Neuronal stem cell (in vitro differentiated cells): ENCODE data around the gene CASP7.
A peak's percentile ranks its signal among the peaks of the same experiment; 100 is the strongest.

Source experiments
- DNase-seq: peaks from one replicate; pipeline ENCODE4 v3.0.0-alpha.2; 2013; ENCODE audit warnings: low spot score
- H2AFZ ChIP-seq: one replicate; pipeline ENCODE4 v1.6.1; 2013; ENCODE audit warnings: mild to moderate bottlenecking, low read length, inconsistent platforms
- H2AK5ac ChIP-seq: 2 replicates; pipeline ENCODE4 v1.6.1; 2013; ENCODE audit warnings: low read depth, mild to moderate bottlenecking, inconsistent platforms, low read length, moderate library complexity, mixed read lengths
- H2BK120ac ChIP-seq: 2 replicates; pipeline ENCODE4 v1.6.1; 2013; ENCODE audit warnings: low read depth, mild to moderate bottlenecking, inconsistent platforms, low read length, moderate library complexity, mixed read lengths
- H2BK12ac ChIP-seq: one replicate; pipeline ENCODE4 v1.6.1; 2013; ENCODE audit warnings: low read length, inconsistent platforms
- H2BK15ac ChIP-seq: 2 replicates; pipeline ENCODE4 v1.6.1; 2013; ENCODE audit warnings: mild to moderate bottlenecking, low read length, inconsistent platforms, mixed read lengths
- H2BK5ac ChIP-seq: one replicate; pipeline ENCODE4 v1.6.1; 2013; ENCODE audit warnings: inconsistent platforms, mild to moderate bottlenecking, low read length, moderate library complexity
- H3K14ac ChIP-seq: one replicate; pipeline ENCODE4 v1.6.1; 2013; ENCODE audit warnings: low read length, inconsistent platforms
- H3K18ac ChIP-seq: 2 replicates; pipeline ENCODE4 v1.6.1; 2013; ENCODE audit warnings: low read length, inconsistent platforms
- H3K23ac ChIP-seq: 2 replicates; pipeline ENCODE4 v1.6.1; 2013; ENCODE audit warnings: low read depth, mild to moderate bottlenecking, mixed read lengths, low read length, inconsistent platforms; ENCODE audit not compliant: poor library complexity
- H3K27ac ChIP-seq: replicated peaks from 3 replicates; pipeline ENCODE4 v1.5.1; 2013; ENCODE audit warnings: low read length, inconsistent platforms
- H3K27me3 ChIP-seq, 3 experiments: 2 replicates each; pipeline ENCODE4 v1.6.1; 2013; ENCODE audit warnings: low read length in 3 of 3, mild to moderate bottlenecking in 2 of 3, inconsistent platforms in 1 of 3, low read depth in 1 of 3, mixed read lengths in 1 of 3, moderate library complexity in 1 of 3; ENCODE audit not compliant: control insufficient read depth in 3 of 3, insufficient read depth in 3 of 3
- H3K36me3 ChIP-seq, 2 donors: replicated peaks in 1 of 2; 2 replicates each; pipeline ENCODE4 v1.6.1; 2013; ENCODE audit warnings: low read length in 2 of 2; ENCODE audit not compliant: control insufficient read depth in 2 of 2, insufficient read depth in 2 of 2
- H3K4ac ChIP-seq: 2 replicates; pipeline ENCODE4 v1.6.1; 2013; ENCODE audit warnings: inconsistent platforms, mild to moderate bottlenecking, low read length, moderate library complexity
- H3K4me1 ChIP-seq, 2 donors: 1 replicate in 1 of 2; 2 replicates in 1 of 2; pipeline ENCODE4 v1.6.1; 2013; ENCODE audit warnings: low read length in 2 of 2, low read depth in 1 of 2; ENCODE audit not compliant: control insufficient read depth in 2 of 2, insufficient read depth in 1 of 2
- H3K4me2 ChIP-seq: one replicate; pipeline ENCODE4 v1.6.1; 2013; ENCODE audit warnings: mild to moderate bottlenecking, low read length, inconsistent platforms; ENCODE audit not compliant: insufficient read depth, poor library complexity, severe bottlenecking
- H3K4me3 ChIP-seq, 2 donors: 2 replicates each; pipeline ENCODE4 v1.5.1; 2013; ENCODE audit warnings: low read length in 2 of 2, mild to moderate bottlenecking in 2 of 2, inconsistent platforms in 1 of 2, moderate library complexity in 1 of 2
- H3K79me1 ChIP-seq: one replicate; pipeline ENCODE4 v1.6.1; 2013; ENCODE audit warnings: low read depth, mild to moderate bottlenecking, inconsistent platforms, low read length, moderate library complexity
- H3K9ac ChIP-seq: one replicate; pipeline ENCODE4 v1.6.1; 2013; ENCODE audit warnings: mild to moderate bottlenecking, low read depth, low read length, inconsistent platforms; ENCODE audit not compliant: poor library complexity
- H3K9me3 ChIP-seq, 2 donors: replicated peaks in 1 of 2; 2 replicates each; pipeline versions ENCODE3 to v1.6.1; 2013; ENCODE audit warnings: low read length in 2 of 2, mild to moderate bottlenecking in 2 of 2, inconsistent platforms in 1 of 2, low read depth in 1 of 2, mixed read lengths in 1 of 2, moderate library complexity in 1 of 2; ENCODE audit not compliant: control insufficient read depth in 2 of 2, insufficient read depth in 1 of 2
- H4K8ac ChIP-seq: one replicate; pipeline ENCODE4 v1.6.1; 2013; ENCODE audit warnings: low read depth, mild to moderate bottlenecking, inconsistent platforms, low read length, moderate library complexity
- H4K91ac ChIP-seq: one replicate; pipeline ENCODE4 v1.6.1; 2013; ENCODE audit warnings: low read length, low read depth, mild to moderate bottlenecking, inconsistent platforms; ENCODE audit not compliant: poor library complexity
- WGBS, 2 donors: extraction: QIAGEN DNeasy Blood & Tissue Kit; methylation state at CpG; one replicate each; pipeline ENCODE4 v1.1.7; 2013; ENCODE audit warnings: missing lambda C conversion rate in 2 of 2, mixed read lengths in 1 of 2; ENCODE audit not compliant: insufficient read length in 2 of 2, insufficient replicate concordance in 1 of 2; ENCODE audit errors: extremely low coverage in 2 of 2; 5-methylcytosine and 5-hydroxymethylcytosine counted together

CASP7 gene

GRCh38 chr10:113713640-113713982 lies 33.9 kb downstream of the CASP7 start:
- Histone ChIP-seq H2BK5ac (no peak overlapping the region), H3K9ac (no peak overlapping the region), H2BK15ac (no peak overlapping the region), H3K36me3 (peaks cover 0 to 2% of the 10 kb centered on the region in 2 donors), H3K79me1 (peaks cover 3% of the 10 kb centered on the region), H4K8ac (no peak overlapping the region), H3K4me2 (no peak overlapping the region), H3K14ac (no peak overlapping the region), H2BK120ac (no peak overlapping the region), H4K91ac (no peak overlapping the region), H3K27me3 (no peaks in the 10 kb centered on the region), H2AFZ (no peak overlapping the region), H3K4me3 (no peak overlapping the region), H3K27ac (no peak overlapping the region), H3K9me3 (peaks cover 2% of the 10 kb centered on the region in 2 donors), H3K4me1 (peaks cover 18 to 24% of the 10 kb centered on the region in 2 donors), H2AK5ac (no peak overlapping the region), H3K18ac (no peak overlapping the region), H3K23ac (no peak overlapping the region), H3K4ac (no peak overlapping the region), H2BK12ac (no peak overlapping the region)
- DNase-seq: no peak
- WGBS, 2 donors: no CpG with 5 or more reads among the region's 2 CpGs

- no peak overlapping the region for H2BK12ac ChIP-seq
Observed at GRCh38 chr10:113716109-113716910, 36.6 kb downstream of the CASP7 start.

GRCh38 chr10:113718969-113719822 lies 39.5 kb downstream of the CASP7 start:
- no CpG with 5 or more reads among the region's 21 CpGs for WGBS, 2 donors
- peak overlapping the region; percentile 11 for H3K18ac ChIP-seq

More at GRCh38 chr10:113716109-113716910, 36.6 kb downstream of the CASP7 start:
- H3K27ac ChIP-seq: no peak overlapping the region
- no peak overlapping the region for H2BK5ac ChIP-seq
- H2BK15ac ChIP-seq: no peak overlapping the region
- H2AK5ac ChIP-seq: no peak overlapping the region
- H3K27me3 ChIP-seq: no peaks in the 10 kb centered on the region
- H3K4me2 ChIP-seq: no peak overlapping the region
- H4K91ac ChIP-seq: no peak overlapping the region
- peaks cover 0 to 4% of the 10 kb centered on the region in 2 donors for H3K36me3 ChIP-seq
- peaks cover 3% of the 10 kb centered on the region for H3K79me1 ChIP-seq
- no peak overlapping the region for H4K8ac ChIP-seq
- H3K9ac ChIP-seq: no peak overlapping the region
- no peak overlapping the region for H3K18ac ChIP-seq
- no peak overlapping the region for H3K4me3 ChIP-seq
- no peak overlapping the region for H3K14ac ChIP-seq
- peaks cover 5 to 6% of the 10 kb centered on the region in 2 donors for H3K4me1 ChIP-seq
- no peak overlapping the region for H3K23ac ChIP-seq
- no peak overlapping the region for H3K4ac ChIP-seq
- no peak overlapping the region for H2AFZ ChIP-seq
- no CpG with 5 or more reads among the region's 2 CpGs for WGBS, 2 donors
- DNase-seq: no peak
- H2BK120ac ChIP-seq: no peak overlapping the region
- peaks cover 2% of the 10 kb centered on the region in 2 donors for H3K9me3 ChIP-seq

GRCh38 chr10:113720386-113720785 lies 40.7 kb downstream of the CASP7 start:
- DNase-seq: no peak
- H3K23ac ChIP-seq: no peak overlapping the region
- H3K9me3 ChIP-seq: peaks cover 1 to 2% of the 10 kb centered on the region in 2 donors
- H3K27me3 ChIP-seq: no peaks in the 10 kb centered on the region
- no peak overlapping the region for H4K91ac ChIP-seq
- no peak overlapping the region for H3K14ac ChIP-seq
- H2BK12ac ChIP-seq: no peak overlapping the region
- H4K8ac ChIP-seq: no peak overlapping the region
- WGBS, 2 donors: no CpG with 5 or more reads among the region's 8 CpGs
- H3K36me3 ChIP-seq: peaks cover 5 to 26% of the 10 kb centered on the region in 2 donors
- no peak overlapping the region for H3K9ac ChIP-seq
- no peak overlapping the region for H3K4me2 ChIP-seq
- no peak overlapping the region for H2AFZ ChIP-seq
- H2BK120ac ChIP-seq: no peak overlapping the region
- no peak overlapping the region for H3K4ac ChIP-seq
- no peak overlapping the region for H2BK5ac ChIP-seq
- no peak overlapping the region for H2BK15ac ChIP-seq
- H3K79me1 ChIP-seq: no peaks in the 10 kb centered on the region
- no peak overlapping the region for H3K18ac ChIP-seq
- no peak overlapping the region for H2AK5ac ChIP-seq
- no peaks in the 10 kb centered on the region for H3K4me1 ChIP-seq
- H3K27ac ChIP-seq: no peak overlapping the region
- no peak overlapping the region for H3K4me3 ChIP-seq

More at GRCh38 chr10:113718969-113719822, 39.5 kb downstream of the CASP7 start:
- no peak overlapping the region for H3K14ac ChIP-seq
- no peak overlapping the region for H3K4me2 ChIP-seq
- no peak overlapping the region for H3K4ac ChIP-seq
- H3K36me3 ChIP-seq: peaks cover 5 to 14% of the 10 kb centered on the region in 2 donors
- H4K91ac ChIP-seq: no peak overlapping the region
- H3K4me1 ChIP-seq: no peaks in the 10 kb centered on the region
- no peak overlapping the region for H2AFZ ChIP-seq
- H2AK5ac ChIP-seq: no peak overlapping the region
- no peak overlapping the region for H3K9ac ChIP-seq
- no peak overlapping the region for H2BK15ac ChIP-seq
- no peaks in the 10 kb centered on the region for H3K27me3 ChIP-seq
- peaks cover 0 to 2% of the 10 kb centered on the region in 2 donors for H3K9me3 ChIP-seq
- no peak overlapping the region for H4K8ac ChIP-seq
- H3K79me1 ChIP-seq: peaks cover under 1% of the 10 kb centered on the region
- H2BK120ac ChIP-seq: no peak overlapping the region
- no peak overlapping the region for H3K23ac ChIP-seq
- H2BK12ac ChIP-seq: no peak overlapping the region
- DNase-seq: no peak
- no peak overlapping the region for H2BK5ac ChIP-seq
- H3K27ac ChIP-seq: no peak overlapping the region
- H3K4me3 ChIP-seq: no peak overlapping the region
